Neural progenitor cell (in vitro differentiated cells): Measurements from ENCODE around the gene CRYGS.

Source experiments
- EZH2 ChIP-seq: fragments of 200-600 bp; sonication (generic); IDR thresholded peaks from 2 replicates; pipeline ENCODE4 v1.6.1; 2017; ENCODE audit warnings: antibody characterized with exemption, mild to moderate bottlenecking, moderate library complexity
- EZH2phosphoT487 ChIP-seq: fragments of 200-600 bp; sonication (generic); IDR thresholded peaks from 2 replicates; pipeline ENCODE4 v1.6.1; 2017; ENCODE audit warnings: antibody characterized with exemption

DNA sequence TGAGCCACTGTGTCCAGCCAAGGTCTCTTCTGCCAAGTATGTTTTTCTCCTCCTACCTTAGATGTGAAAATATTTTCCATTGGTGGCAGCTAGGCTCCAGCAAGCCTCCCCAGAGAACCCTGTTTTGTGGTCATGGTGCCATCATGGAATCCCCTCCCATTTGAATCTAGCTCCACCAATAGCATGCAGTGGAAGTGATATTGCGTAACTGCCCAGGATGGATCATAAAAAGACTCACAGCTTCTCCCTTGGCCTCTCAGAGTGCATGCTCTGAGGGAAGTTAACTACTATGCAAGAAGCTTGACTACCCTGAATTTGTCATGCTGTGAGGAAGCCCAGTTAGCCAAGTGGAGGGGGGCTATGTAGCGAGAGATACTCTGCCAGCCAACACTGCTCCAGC, 27.5 kb downstream of the CRYGS start:
- TF ChIP-seq EZH2: no peak
- no peak for TF ChIP-seq EZH2phosphoT487
